Measurements from ENCODE around the gene ZNF674. TPM values are rescaled to one million over a fixed set of nuclear protein-coding genes. Genes with fewer than 3 reads are reported as not detected.

The ZNF674 gene
- total and polyA plus RNA-seq, 2 donors (not counting 3 experiments of a cell fraction or from before 2014, with no cell fraction given): 2.5 to 6.7 TPM

- Histone ChIP-seq H4K20me1 (replicated peaks; ENCODE audit: control insufficient read depth, extremely low read depth, insufficient read depth, low read length) (no peaks in the 10 kb centered on the region), H3K9ac (replicated peaks; ENCODE audit: extremely low read depth, insufficient read depth, low read length) (no peak overlapping the region), H3K9me1 (replicated peaks; ENCODE audit: control insufficient read depth, extremely low read depth, insufficient read depth, low read length) (no peaks in the 10 kb centered on the region), H3K4me1 (ENCODE audit: control insufficient read depth, extremely low read depth, insufficient read depth, low read length) (no peaks in the 10 kb centered on the region), H3K27me3 (ENCODE audit: control insufficient read depth in 2 of 2, insufficient read depth in 2 of 2, low read length in 2 of 2) (no peaks in the 10 kb centered on the region), H3K4me3 (replicated peaks in 1 of 3; ENCODE audit: insufficient read depth in 1 of 3, low read depth in 1 of 3, low read length in 3 of 3) (no peak overlapping the region), H3K9me3 (replicated peaks; ENCODE audit: control insufficient read depth, insufficient read depth, low read length) (no peaks in the 10 kb centered on the region), H3K79me2 (ENCODE audit: control insufficient read depth, insufficient read depth, low read length) (no peaks in the 10 kb centered on the region), H3K27ac (ENCODE audit: insufficient read depth, low read depth, low read length) (no peak overlapping the region), H2AFZ (ENCODE audit: low read depth, low read length) (no peak overlapping the region), H3K36me3 (ENCODE audit: control insufficient read depth in 2 of 2, extremely low read depth in 1 of 2, insufficient read depth in 2 of 2, low read length in 2 of 2) (no peaks in the 10 kb centered on the region), H3K4me2 (ENCODE audit: insufficient read depth, low read length) (no peak overlapping the region)
- FAIRE-seq: peak; percentile 44
- BruUV-seq (replicated peaks): no TSS peak
- intact Hi-C loops (cut with micrococcal nuclease): loop anchor here (1.0 to 10.0 kb wide), 4 partner anchors 87 to 540 kb away; partner anchors contain the start of gene SLC9A7
- dilution Hi-C loops (cut with MboI; ENCODE audit: extremely low pct_ligation_motif_present, low sequenced_read_pairs): no loop called here
- CTCF ChIA-PET: interaction anchor here (0.6 to 1.7 kb wide), 24 partner anchors 12 to 539 kb away, joined by 3 to 37 read pairs (median 4); no protein-coding TSS in a partner anchor
- DNase-seq (ENCODE audit: low read depth, low spot score): peak; percentile 25
- no peak for TF ChIP-seq JUN (IDR thresholded peaks at IDR 0.05; ENCODE audit: borderline replicate concordance, insufficient read depth, insufficient read length, low read depth)
- TF ChIP-seq POLR2AphosphoS5 (IDR thresholded peaks at IDR 0.05; ENCODE audit: insufficient read depth, low read depth, low read length): no peak
- POLR2A ChIA-PET: no interaction called here
These were observed 9.7 kb upstream of the ZNF674 start for GRCh38 chrX:46554942-46555341.

GRCh38 chrX:46553935-46554334 lies 8.7 kb upstream of the ZNF674 start:
- CTCF ChIA-PET: interaction anchor here (1.7 kb wide), 2 partner anchors 88 to 243 kb away, joined by 18 to 37 read pairs; no protein-coding TSS in a partner anchor
- POLR2A ChIA-PET: no interaction called here
- H3K79me2 ChIP-seq (ENCODE audit: control insufficient read depth, insufficient read depth, low read length): peaks cover 2% of the 10 kb centered on the region
- H3K27ac ChIP-seq (ENCODE audit: insufficient read depth, low read depth, low read length): no peak overlapping the region
- no peaks in the 10 kb centered on the region for H3K36me3 ChIP-seq (ENCODE audit: control insufficient read depth in 2 of 2, extremely low read depth in 1 of 2, insufficient read depth in 2 of 2, low read length in 2 of 2)
- DNase-seq (ENCODE audit: low read depth, low spot score) (no peak), FAIRE-seq (no peak)
- no peaks in the 10 kb centered on the region for H3K27me3 ChIP-seq (ENCODE audit: control insufficient read depth in 2 of 2, insufficient read depth in 2 of 2, low read length in 2 of 2)
- no peak for TF ChIP-seq MAX (IDR thresholded peaks at IDR 0.05; ENCODE audit: insufficient read depth, insufficient read length)
- no peak for TF ChIP-seq FOS (IDR thresholded peaks at IDR 0.05; ENCODE audit: borderline replicate concordance, insufficient read depth, low read length)
- no peak for TF ChIP-seq GATA2 (IDR thresholded peaks at IDR 0.05; ENCODE audit: insufficient read depth, insufficient read length, low read depth, low read length)
- no peak for TF ChIP-seq CTCF (IDR thresholded peaks at IDR 0.05; ENCODE audit: extremely low read depth in 1 of 2, insufficient read depth in 1 of 2, low read depth in 1 of 2, low read length in 2 of 2)
- TF ChIP-seq MYC (IDR thresholded peaks at IDR 0.05; ENCODE audit: low read depth, low read length): no peak
- TF ChIP-seq POLR2AphosphoS5 (IDR thresholded peaks at IDR 0.05; ENCODE audit: insufficient read depth, low read depth, low read length): no peak
- TF ChIP-seq JUN (IDR thresholded peaks at IDR 0.05; ENCODE audit: borderline replicate concordance, insufficient read depth, insufficient read length, low read depth): no peak
- no peak for TF ChIP-seq POLR2A (IDR thresholded peaks at IDR 0.05; ENCODE audit: low read depth, low read length)
- no peak for TF ChIP-seq EZH2 (IDR thresholded peaks at IDR 0.05; ENCODE audit: borderline replicate concordance, low read depth, low read length, severe bottlenecking)
- H3K4me1 ChIP-seq (ENCODE audit: control insufficient read depth, extremely low read depth, insufficient read depth, low read length): no peaks in the 10 kb centered on the region
- dilution Hi-C loops (cut with MboI; ENCODE audit: extremely low pct_ligation_motif_present, low sequenced_read_pairs) (no loop called here), intact Hi-C loops (cut with micrococcal nuclease) (loop anchor here (10.0 kb wide), 2 partner anchors 201 to 541 kb away; partner anchors contain the start of gene SLC9A7)
- H3K9me1 ChIP-seq (replicated peaks; ENCODE audit: control insufficient read depth, extremely low read depth, insufficient read depth, low read length): no peaks in the 10 kb centered on the region
- no peak overlapping the region for H3K4me2 ChIP-seq (ENCODE audit: insufficient read depth, low read length)
- H3K4me3 ChIP-seq (replicated peaks in 1 of 3; ENCODE audit: insufficient read depth in 1 of 3, low read depth in 1 of 3, low read length in 3 of 3): no peak overlapping the region
- no peak overlapping the region for H3K9ac ChIP-seq (replicated peaks; ENCODE audit: extremely low read depth, insufficient read depth, low read length)
- no TSS peak for BruUV-seq (replicated peaks)
- no peak overlapping the region for H2AFZ ChIP-seq (ENCODE audit: low read depth, low read length)
- H3K9me3 ChIP-seq (replicated peaks; ENCODE audit: control insufficient read depth, insufficient read depth, low read length): no peaks in the 10 kb centered on the region
- H4K20me1 ChIP-seq (replicated peaks; ENCODE audit: control insufficient read depth, extremely low read depth, insufficient read depth, low read length): no peaks in the 10 kb centered on the region

Data from endothelial cell of umbilical vein (primary cell).